ENCODE results near the gene MTARC1.

The MTARC1 gene

GRCh38 chr1:220807726-220808125, 21.0 kb downstream of the MTARC1 start:
- no peak for DNase-seq

GRCh38 chr1:220808345-220809186, 21.9 kb downstream of the MTARC1 start:
- DNase-seq = no peak

- DNase-seq = no peak
Measured at GRCh38 chr1:220809187-220809550, 22.5 kb downstream of the MTARC1 start.

DNA sequence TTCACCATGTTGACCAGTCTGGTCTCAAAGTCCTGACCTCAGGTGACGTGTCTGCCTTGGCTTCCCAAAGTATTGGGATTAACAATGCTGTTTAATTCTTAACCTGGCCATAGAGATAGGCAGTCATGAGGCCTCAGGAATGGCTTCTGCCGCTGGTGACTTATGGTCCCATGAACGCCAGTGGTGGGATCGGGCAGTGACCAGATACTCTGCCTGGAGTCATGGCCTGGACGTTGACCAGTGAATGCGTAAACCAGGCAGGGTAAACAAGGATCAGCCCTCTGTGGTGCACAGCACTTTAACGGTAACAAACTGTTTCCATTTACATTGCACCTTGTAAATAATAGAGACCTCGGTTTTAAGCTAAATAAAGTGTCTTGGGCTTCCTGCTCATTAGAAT, 23.0 kb downstream of the MTARC1 start:
- no peak for DNase-seq

DNA sequence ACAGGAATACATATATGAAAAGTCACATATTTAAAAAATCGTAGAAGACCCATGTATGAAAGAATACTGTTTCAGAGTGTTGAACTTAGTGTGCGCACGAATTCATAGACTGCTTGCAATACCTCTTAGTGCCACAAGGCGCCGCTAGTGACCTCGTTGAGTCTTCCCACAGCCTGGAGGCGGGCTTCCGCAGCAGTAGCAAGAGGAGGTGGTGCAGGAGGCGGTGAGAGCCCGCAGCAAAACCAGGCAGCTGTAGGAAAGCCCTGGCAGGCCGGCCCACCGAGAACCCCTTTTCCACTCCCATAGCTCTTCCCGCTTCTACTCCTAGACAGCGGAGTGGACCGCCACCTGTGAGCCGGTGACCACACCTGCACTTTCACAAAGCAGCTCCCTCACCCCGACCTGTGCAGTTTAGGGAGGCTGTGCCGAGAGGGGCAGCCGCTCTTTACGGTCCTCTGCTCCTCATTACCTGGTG, 23.5 kb downstream of the MTARC1 start:
- DNase-seq = peak; percentile 21

DNA sequence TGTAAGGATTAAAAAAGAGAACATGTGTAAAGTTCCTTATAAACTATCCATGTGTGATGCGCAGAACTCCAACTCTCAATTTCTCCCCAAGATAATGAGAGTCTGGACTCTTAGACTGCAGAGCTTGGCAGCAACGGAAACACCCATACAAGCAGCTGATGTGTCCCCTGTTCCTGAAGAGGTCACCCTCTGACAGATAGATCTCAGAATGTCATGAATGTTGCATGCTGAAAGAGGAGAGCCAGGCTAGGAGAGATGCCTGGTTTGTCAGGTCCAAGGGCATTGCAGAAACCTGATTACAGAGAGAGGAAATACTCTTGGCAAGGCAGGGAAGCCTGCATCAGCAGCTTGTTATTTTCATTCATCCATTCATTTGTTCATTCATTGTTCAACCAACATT, 24.2 kb downstream of the MTARC1 start:
- DNase-seq = no peak

DNA sequence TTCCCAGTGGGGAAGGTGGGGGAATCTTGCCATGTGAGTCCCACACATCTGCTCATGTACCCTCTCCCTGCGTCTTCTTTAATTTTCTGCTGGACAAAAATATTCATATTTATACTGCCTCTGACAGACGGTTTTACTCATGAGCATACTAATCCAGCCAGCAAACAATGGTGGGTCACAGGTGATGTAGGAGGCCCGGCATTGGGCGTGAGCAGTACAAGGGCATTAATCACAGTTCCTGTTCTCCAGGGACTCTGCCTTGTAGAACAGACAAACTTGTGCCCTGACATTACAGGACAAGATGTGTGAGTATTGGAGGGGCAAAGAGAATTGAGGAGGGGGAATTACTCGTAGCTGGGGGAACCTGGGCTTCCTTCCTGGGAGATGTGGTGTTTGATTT, 25.0 kb downstream of the MTARC1 start:
- no peak for DNase-seq

- DNase-seq = no peak
Measured at GRCh38 chr1:220812308-220812707, 25.6 kb downstream of the MTARC1 start.

GRCh38 chr1:220813013-220813412, 26.3 kb downstream of the MTARC1 start:
- no peak for DNase-seq

GRCh38 chr1:220815409-220815808, 28.7 kb downstream of the MTARC1 start:
- no peak for DNase-seq

GRCh38 chr1:220817907-220818306, 31.2 kb downstream of the MTARC1 start:
- no peak for DNase-seq

DNA sequence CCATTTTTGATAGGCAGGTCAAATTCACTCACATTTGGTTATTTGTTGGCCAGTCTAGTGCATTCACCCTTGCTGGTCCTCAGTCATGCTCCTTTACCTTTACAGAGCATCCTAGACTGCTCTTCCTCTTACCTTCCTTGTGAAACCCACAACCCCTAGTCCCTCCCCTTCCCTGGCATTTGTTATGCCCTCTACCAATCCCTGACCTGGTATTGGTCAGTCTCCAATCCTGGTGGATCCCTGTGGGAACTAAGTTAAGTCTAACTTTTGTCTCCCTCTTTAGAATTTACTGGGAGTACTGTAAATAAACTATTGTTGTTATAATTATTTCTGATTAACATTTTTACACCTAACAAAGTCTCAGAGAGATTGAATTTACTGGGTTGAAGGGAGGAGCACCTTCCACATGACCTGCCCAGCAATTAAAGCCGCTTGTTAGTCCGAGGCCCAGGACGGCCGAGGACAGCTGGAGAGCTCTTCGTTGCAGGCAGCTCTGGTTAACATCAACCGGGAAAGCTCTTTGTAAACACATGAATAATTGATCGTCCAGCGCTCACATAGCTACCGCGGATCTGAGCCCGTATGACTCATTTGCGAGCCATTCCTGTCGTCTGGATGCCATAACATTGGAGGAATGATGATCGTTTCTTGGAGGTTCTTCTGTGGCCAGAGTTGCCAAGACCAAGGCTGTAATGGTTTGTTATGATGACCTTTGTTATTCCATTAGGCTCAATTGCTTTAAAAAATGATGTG, 31.9 kb downstream of the MTARC1 start:
- no peak for DNase-seq

- no peak for DNase-seq
Measured at GRCh38 chr1:220819467-220820026, 32.8 kb downstream of the MTARC1 start.

GRCh38 chr1:220824031-220824989, 37.6 kb downstream of the MTARC1 start:
- no peak for DNase-seq

GRCh38 chr1:220825819-220826551, 39.3 kb downstream of the MTARC1 start:
- no peak for DNase-seq

GRCh38 chr1:220826729-220827128, 40.0 kb downstream of the MTARC1 start:
- DNase-seq = no peak

- no peak for DNase-seq
Measured at GRCh38 chr1:220827445-220828178, 40.9 kb downstream of the MTARC1 start.

GRCh38 chr1:220828179-220828490, 41.4 kb downstream of the MTARC1 start:
- no peak for DNase-seq

DNA sequence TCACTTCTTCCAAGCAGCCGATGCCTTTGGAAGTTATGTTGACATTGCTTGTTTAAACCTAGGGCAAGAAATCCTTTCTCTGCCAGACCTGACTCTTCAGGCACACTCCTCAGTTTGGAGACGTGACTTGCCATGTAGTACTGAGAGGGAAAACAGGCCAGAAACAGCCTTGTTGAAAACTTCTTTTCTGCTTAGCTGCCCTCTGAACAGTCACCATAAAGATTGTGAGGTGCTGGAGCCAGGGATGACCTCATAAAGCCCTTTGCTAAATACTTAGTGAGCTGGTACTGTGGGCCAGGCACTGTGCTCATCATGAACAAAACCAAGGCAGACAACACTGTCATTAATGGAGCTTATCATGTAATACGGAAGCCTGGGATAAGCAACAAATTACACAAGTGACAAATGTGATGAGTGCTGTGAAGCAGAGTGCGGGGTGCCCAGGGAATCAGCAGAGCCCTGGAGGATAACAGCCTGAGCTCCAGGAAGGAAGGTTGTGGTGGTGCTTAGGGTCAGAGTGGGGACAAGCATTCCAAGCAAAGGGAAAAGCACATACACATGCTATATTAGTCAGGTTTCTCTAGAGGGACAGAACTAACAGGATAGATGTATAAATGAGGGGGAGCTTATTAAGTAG, 42.4 kb downstream of the MTARC1 start:
- DNase-seq = no peak

GRCh38 chr1:220833436-220833835, 46.7 kb downstream of the MTARC1 start:
- no peak for DNase-seq

All from NCI-H2171 (cell line).